HL-60 (cell line): ENCODE data around the gene CYP27C1.
"Not testable (repeated sequence)": the region's sequence is repeated elsewhere in the genome, so short reads cannot be mapped to it uniquely, and the experiment has no call there.

Experiments
- DNase-seq, 2 experiments: peaks; one replicate each; pipeline ENCODE4 v3.0.0-alpha.2; 2010 to 2020; ENCODE audit warnings: low read depth in 1 of 2, low spot score in 1 of 2
- H3K27ac ChIP-seq: fragments of 250-450 bp; sonication (Bioruptor Pico); replicated peaks from 2 replicates; pipeline ENCODE4 v1.5.1; 2020; ENCODE audit warnings: mild to moderate bottlenecking, moderate library complexity
- H3K27me3 ChIP-seq: fragments of 250-450 bp; sonication (Bioruptor Pico); 2 replicates; pipeline ENCODE4 v1.5.1; 2021; ENCODE audit warnings: mild to moderate bottlenecking, moderate library complexity; ENCODE audit not compliant: insufficient read depth, poor library complexity, severe bottlenecking
- H3K4me3 ChIP-seq: replicated peaks from 2 replicates; pipeline ENCODE4 v1.5.1; 2011; ENCODE audit warnings: mild to moderate bottlenecking, control low read depth, low read length; ENCODE audit not compliant: insufficient read depth
- CTCF ChIP-seq: IDR thresholded peaks from one replicate; pipeline ENCODE4 v1.5.1; 2011; ENCODE audit warnings: low read length, control low read depth, inconsistent platforms; ENCODE audit not compliant: insufficient read depth
- GABPA ChIP-seq: IDR thresholded peaks from 2 replicates; pipeline ENCODE4 v1.6.1; 2012; ENCODE audit warnings: low read depth
- POLR2AphosphoS5 ChIP-seq: IDR thresholded peaks from 2 replicates; pipeline ENCODE4 v1.6.1; 2012; ENCODE audit warnings: low read depth
- REST ChIP-seq: IDR thresholded peaks from 2 replicates; pipeline ENCODE4 v1.6.1; 2012; ENCODE audit warnings: low read depth; ENCODE audit not compliant: insufficient replicate concordance
- SPI1 ChIP-seq: IDR thresholded peaks from 2 replicates; pipeline ENCODE4 v1.6.1; 2012; ENCODE audit warnings: low read depth, mild to moderate bottlenecking, borderline replicate concordance

Gene CYP27C1

GRCh38 chr2:127165539-127165935, 54.6 kb downstream of the CYP27C1 start:
- no peak overlapping the region for H3K27ac ChIP-seq
- TF ChIP-seq POLR2AphosphoS5, result no peak
- no peak for TF ChIP-seq CTCF
- no peak for TF ChIP-seq REST
- no peak for TF ChIP-seq GABPA
- TF ChIP-seq SPI1, result no peak
- no peaks in the 10 kb centered on the region for H3K27me3 ChIP-seq
- H3K4me3 ChIP-seq, result no peak overlapping the region
- no peak for DNase-seq

GRCh38 chr2:127164761-127165538, 55.1 kb downstream of the CYP27C1 start:
- TF ChIP-seq REST (no peak), GABPA (no peak), POLR2AphosphoS5 (no peak), SPI1 (no peak), CTCF (no peak)
- Histone ChIP-seq H3K27me3 (no peaks in the 10 kb centered on the region), H3K27ac (no peak overlapping the region), H3K4me3 (no peak overlapping the region)
- no peak for DNase-seq

GRCh38 chr2:127163921-127164320, 56.2 kb downstream of the CYP27C1 start:
- no peak for TF ChIP-seq GABPA
- no peak for TF ChIP-seq CTCF
- no peak for DNase-seq
- Histone ChIP-seq H3K4me3 (no peak overlapping the region), H3K27ac (no peak overlapping the region), H3K27me3 (no peaks in the 10 kb centered on the region)

GRCh38 chr2:127163090-127163406, 57.1 kb downstream of the CYP27C1 start:
- H3K4me3 ChIP-seq, H3K27me3 ChIP-seq, DNase-seq, H3K27ac ChIP-seq: not testable (repeated sequence)
